ENCODE measurements around the gene SLC15A2.

GRCh38 chr3:121885386-121885785, 8.8 kb upstream of the SLC15A2 start:
- no peak for TF ChIP-seq CTCF (IDR thresholded peaks at IDR 0.05)
- no peak for TF ChIP-seq POLR2A (IDR thresholded peaks at IDR 0.05)
